HepG2 (cell line): ENCODE data around the gene RHOV. TPM values are rescaled to one million over a fixed set of nuclear protein-coding genes. Genes with fewer than 3 reads are reported as not detected.

Experiments
- ATAC-seq: fragments of 200-7000 bp; cut with Tn5 transposase; 3 replicates; pipeline ENCODE4 v1.9.1; 2020; ENCODE audit warnings: mild to moderate bottlenecking, moderate library complexity
- BruUV-seq: library from RNA; stranded (reverse); fragments of 400-500 nt; replicated peaks from 2 replicates; lab custom pipeline; 2021; lab: Mats Ljungman, UMichigan
- CTCF ChIA-PET: fragments of 300-600 bp; formaldehyde crosslinking; extraction: SDS; loops from one replicate; lab custom pipeline; 2021; ENCODE audit warnings: low total read pairs, inconsistent platforms, low intra/inter-chr PET ratio; lab: Yijun Ruan, JAX
- POLR2A ChIA-PET: fragments of 350-600 bp; sonication (Branson Sonifier 250); formaldehyde crosslinking; loops from one replicate; lab custom pipeline; 2020; ENCODE audit warnings: antibody characterized with exemption, inconsistent platforms; lab: Yijun Ruan, JAX
- DNase-seq: peaks from one replicate; pipeline ENCODE4 v3.0.0-alpha.2; 2015; ENCODE audit warnings: low spot score
- FAIRE-seq: peaks from 3 replicates; lab custom pipeline; 2011; peaks lifted over from hg19 to GRCh38; lab: Jason Lieb, UNC
- H2AFZ ChIP-seq: one replicate; pipeline ENCODE4 v1.6.1; 2011; ENCODE audit warnings: low read length, inconsistent platforms
- H3K27ac ChIP-seq: fragments of 300-600 bp; 3 replicates; pipeline ENCODE4 v1.8.0; 2011; ENCODE audit warnings: mixed run types, mild to moderate bottlenecking, mixed read lengths, low read length, inconsistent platforms; ENCODE audit not compliant: insufficient read depth; ENCODE audit errors: extremely low read length
- H3K27me3 ChIP-seq, 2 experiments: fragments of 200-600 bp in 1 of 2; 2 replicates in 1 of 2; 3 replicates in 1 of 2; pipeline versions ENCODE4 v1.6.0 to v1.8.0; 2011; ENCODE audit warnings: low read length in 2 of 2, mild to moderate bottlenecking in 2 of 2, moderate library complexity in 2 of 2, inconsistent platforms in 1 of 2; ENCODE audit not compliant: insufficient read depth in 2 of 2, control insufficient read depth in 1 of 2
- H3K36me3 ChIP-seq, 2 experiments: fragments of 200-600 bp in 1 of 2; replicated peaks in 1 of 2; 2 replicates in 1 of 2; 3 replicates in 1 of 2; pipeline versions ENCODE4 v1.5.1 to v1.8.0; 2011; ENCODE audit warnings: low read length in 2 of 2, inconsistent platforms in 1 of 2; ENCODE audit not compliant: insufficient read depth in 2 of 2, control insufficient read depth in 1 of 2
- H3K4me1 ChIP-seq: 2 replicates; pipeline ENCODE4 v1.5.1; 2012; ENCODE audit warnings: low read length, inconsistent platforms; ENCODE audit not compliant: insufficient read depth
- H3K4me2 ChIP-seq: 2 replicates; pipeline ENCODE4 v1.6.0; 2011; ENCODE audit warnings: low read depth, low read length, inconsistent platforms
- H3K4me3 ChIP-seq, 3 experiments: fragments of 200-600 bp in 1 of 3; sonication (generic), shearing (Covaris generic) in 1 of 3; replicated peaks in 1 of 3; 2 replicates each; pipeline ENCODE4 v1.5.1; 2011 to 2016; ENCODE audit warnings: low read length in 3 of 3, inconsistent platforms in 2 of 3, low read depth in 2 of 3, mild to moderate bottlenecking in 2 of 3, control low read depth in 1 of 3, mixed read lengths in 1 of 3; ENCODE audit not compliant: insufficient read depth in 1 of 3
- H3K79me2 ChIP-seq: one replicate; pipeline ENCODE4 v1.6.1; 2011; ENCODE audit warnings: low read length, inconsistent platforms; ENCODE audit not compliant: insufficient read depth
- H3K9ac ChIP-seq: 2 replicates; pipeline ENCODE4 v1.6.0; 2011; ENCODE audit warnings: mild to moderate bottlenecking, low read depth, low read length, inconsistent platforms; ENCODE audit not compliant: insufficient read depth
- H3K9me3 ChIP-seq: 2 replicates; pipeline ENCODE4 v1.5.1; 2012; ENCODE audit warnings: mild to moderate bottlenecking, low read length
- H4K20me1 ChIP-seq: 2 replicates; pipeline ENCODE4 v1.6.0; 2011; ENCODE audit warnings: inconsistent platforms, mild to moderate bottlenecking, low read length, moderate library complexity; ENCODE audit not compliant: insufficient read depth
- AHR ChIP-seq: IDR thresholded peaks from 2 replicates; pipeline ENCODE4 v1.6.1; 2018; ENCODE audit warnings: missing genetic modification reagents, missing compliant biosample characterization
- FOXA3 ChIP-seq: IDR thresholded peaks from 2 replicates; pipeline ENCODE4 v1.6.1; 2016; ENCODE audit warnings: missing genetic modification reagents, missing compliant biosample characterization
- HNF1A ChIP-seq, 2 experiments: sonication (generic) in 1 of 2; formaldehyde crosslinking in 1 of 2; IDR thresholded peaks; 2 replicates each; pipeline versions ENCODE4 v1.4.0 to v1.6.1; 2016 to 2020; ENCODE audit warnings: borderline replicate concordance in 1 of 2, low read depth in 1 of 2, mild to moderate bottlenecking in 1 of 2, missing genetic modification reagents in 1 of 2
- MAFF ChIP-seq: IDR thresholded peaks from 2 replicates; pipeline ENCODE4 v1.6.1; 2011; ENCODE audit warnings: low read depth, low read length, improper control_type of control experiment
- TFAP4 ChIP-seq: sonication (generic); IDR thresholded peaks from 2 replicates; pipeline ENCODE4 v1.6.1; 2016; ENCODE audit warnings: low read depth, borderline replicate concordance
- YEATS4 ChIP-seq: sonication (generic); formaldehyde crosslinking; IDR thresholded peaks from 2 replicates; pipeline ENCODE4 v1.4.0; 2020; ENCODE audit warnings: missing genetic modification reagents, borderline replicate concordance
- ZNF572 ChIP-seq: sonication (generic); formaldehyde crosslinking; IDR thresholded peaks from 2 replicates; pipeline ENCODE4 v1.5.1; 2020; ENCODE audit warnings: mild to moderate bottlenecking, missing genetic modification reagents
- WGBS: methylation state at CpG from one replicate; pipeline ENCODE4 v1.1.6; 2017; ENCODE audit warnings: low lambda C conversion rate; 5-methylcytosine and 5-hydroxymethylcytosine counted together
- in situ Hi-C: cut with HindIII; loops from 2 replicates; pipeline ENCODE4 v1.10.0; 2017; ENCODE audit warnings: low pct_unique_long_range_greater_than_20kb; ENCODE audit not compliant: extremely low pct_ligation_motif_present
- intact Hi-C: fragments of 100-400 bp; cut with micrococcal nuclease; formaldehyde crosslinking; loops from one replicate; pipeline ENCODE4 v1.10.0; 2022; ENCODE audit not compliant: unreplicated experiment
- polyA plus RNA-seq, 8 experiments: library from polyadenylated mRNA; depleted of rRNA in 3 of 8; stranded (reverse) in 7 of 8; unstranded in 1 of 8; fragments of >200 nt; fragmentation: Illumina TruSeq in 4 of 8; extraction: Trizol in 4 of 8; gene quantifications; 2 replicates each; pipeline versions ENCODE4 v1.2.1 to v1.2.3, GENCODE V29; 2011 to 2016; ENCODE audit warnings: low read depth in 4 of 8, missing spikeins in 1 of 8, mixed read lengths in 1 of 8; ENCODE audit not compliant: insufficient read depth in 1 of 8
- total RNA-seq, 5 experiments: library from RNA; depleted of rRNA; stranded (reverse); fragments of >200 nt; fragmentation: Illumina TruSeq; extraction: Trizol; gene quantifications; 2 replicates each; pipeline ENCODE4 v1.2.3, GENCODE V29; 2016; ENCODE audit warnings: low read depth in 1 of 5

Gene RHOV
- total and polyA plus RNA-seq, 2 of the 13 experiments (the other 11 are each of a cell fraction or from before 2014, with no cell fraction given) = 0.17 to 0.18 TPM

- no peaks in the 10 kb centered on the region; a peak in 1 of 5 replicates for H3K27me3 ChIP-seq
- no TSS peak for BruUV-seq
- 30% methylated on average over 2 of the region's 2 CpGs for WGBS
- in situ Hi-C loops = no loop called here
- intact Hi-C loops = no loop called here
- no peaks in the 10 kb centered on the region for H3K9me3 ChIP-seq
- no peak overlapping the region for H3K4me2 ChIP-seq
- no peak overlapping the region for H2AFZ ChIP-seq
- H3K79me2 ChIP-seq = no peaks in the 10 kb centered on the region
- POLR2A ChIA-PET = no interaction called here
- H3K36me3 ChIP-seq = no peaks in the 10 kb centered on the region
- H4K20me1 ChIP-seq = no peaks in the 10 kb centered on the region
- no peak overlapping the region for H3K4me3 ChIP-seq
- CTCF ChIA-PET = no interaction called here
- peaks cover 42% of the 10 kb centered on the region for H3K4me1 ChIP-seq
- DNase-seq = no peak
- no peak overlapping the region for H3K9ac ChIP-seq
- no peak for ATAC-seq
- FAIRE-seq = no peak
- TF ChIP-seq TFAP4 (peak; percentile 80), HNF1A (IDR thresholded peaks at IDR 0.05; ENCODE audit: low read depth) (no peak), HNF1A (CRISPR knock-in tag; IDR thresholded peaks at IDR 0.05; ENCODE audit: borderline replicate concordance) (no peak), YEATS4 (CRISPR knock-in tag) (no peak), AHR (CRISPR knock-in tag) (no peak), MAFF (no peak), FOXA3 (CRISPR knock-in tag) (peak; percentile 37; the same call in 1 of the 2 replicates), ZNF572 (CRISPR knock-in tag) (no peak)
- H3K27ac ChIP-seq = no peak overlapping the region
Measured at GRCh38 chr15:40830884-40831283, 43.1 kb downstream of the RHOV start.
